Breast epithelium (tissue), 3 donors: ENCODE results near the gene APBB1.

Source experiments
- CTCF ChIP-seq, 3 donors: fragments of 450-650 bp; IDR thresholded peaks; one replicate each; pipeline ENCODE4 v1.5.1; 2016 to 2017; ENCODE audit warnings: antibody characterized with exemption in 3 of 3, mild to moderate bottlenecking in 3 of 3, moderate library complexity in 3 of 3
- POLR2A ChIP-seq: fragments of 450-650 bp; IDR thresholded peaks from one replicate; pipeline ENCODE4 v1.6.1; 2016; ENCODE audit warnings: antibody characterized with exemption, mild to moderate bottlenecking, moderate library complexity

GRCh38 chr11:6354651-6355485, 64.0 kb downstream of the APBB1 start:
- TF ChIP-seq POLR2A: no peak
- TF ChIP-seq CTCF (IDR thresholded peaks at IDR 0.05): no peak
